ENCODE measurements around the gene PFKL. TPM values are rescaled to one million over a fixed set of nuclear protein-coding genes. Genes with fewer than 3 reads are reported as not detected.

The PFKL gene
- 203 TPM for total RNA-seq

DNA sequence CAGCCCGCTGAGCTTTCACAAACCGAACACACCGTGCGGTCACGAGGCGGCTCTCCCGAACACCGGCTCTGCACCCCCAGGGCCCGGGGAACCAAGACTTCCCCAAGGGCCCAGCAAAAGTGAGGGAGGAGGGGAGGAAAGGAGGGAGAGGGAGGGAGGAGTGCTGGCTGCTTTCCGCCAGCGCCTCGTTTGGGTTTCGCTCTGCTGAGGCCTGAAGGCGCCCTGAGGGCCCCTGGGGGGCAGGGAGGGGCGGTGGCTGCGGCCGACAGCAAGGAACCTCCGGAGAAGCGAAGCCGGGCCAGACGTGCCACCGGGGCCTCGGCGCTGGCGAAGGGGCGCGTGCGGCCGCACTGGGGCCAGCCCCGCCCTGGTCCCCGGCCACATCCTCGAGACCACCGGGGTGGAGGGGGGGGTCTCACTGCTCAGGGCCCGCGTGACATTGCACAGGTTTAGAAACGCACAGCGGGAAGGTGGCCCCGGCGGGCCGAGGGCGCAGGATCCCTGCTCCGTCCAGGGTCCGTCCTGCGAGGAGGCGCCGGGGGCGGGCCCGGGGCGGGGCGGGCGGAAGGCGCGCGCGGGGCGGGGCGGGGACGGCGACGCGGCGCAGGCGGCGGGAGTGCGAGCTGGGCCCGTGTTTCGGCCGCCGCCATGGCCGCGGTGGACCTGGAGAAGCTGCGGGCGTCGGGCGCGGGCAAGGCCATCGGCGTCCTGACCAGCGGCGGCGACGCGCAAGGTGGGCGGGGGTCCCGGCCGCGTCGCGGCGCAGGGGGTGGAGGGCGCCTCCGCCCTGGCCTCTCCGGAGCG is at the start of gene PFKL:
Gene PFKL, plus strand, starts transcription at position 596 of the 804 bp plus-strand sequence. Its CDS starts 53 bp downstream, at position 649.

DNA sequence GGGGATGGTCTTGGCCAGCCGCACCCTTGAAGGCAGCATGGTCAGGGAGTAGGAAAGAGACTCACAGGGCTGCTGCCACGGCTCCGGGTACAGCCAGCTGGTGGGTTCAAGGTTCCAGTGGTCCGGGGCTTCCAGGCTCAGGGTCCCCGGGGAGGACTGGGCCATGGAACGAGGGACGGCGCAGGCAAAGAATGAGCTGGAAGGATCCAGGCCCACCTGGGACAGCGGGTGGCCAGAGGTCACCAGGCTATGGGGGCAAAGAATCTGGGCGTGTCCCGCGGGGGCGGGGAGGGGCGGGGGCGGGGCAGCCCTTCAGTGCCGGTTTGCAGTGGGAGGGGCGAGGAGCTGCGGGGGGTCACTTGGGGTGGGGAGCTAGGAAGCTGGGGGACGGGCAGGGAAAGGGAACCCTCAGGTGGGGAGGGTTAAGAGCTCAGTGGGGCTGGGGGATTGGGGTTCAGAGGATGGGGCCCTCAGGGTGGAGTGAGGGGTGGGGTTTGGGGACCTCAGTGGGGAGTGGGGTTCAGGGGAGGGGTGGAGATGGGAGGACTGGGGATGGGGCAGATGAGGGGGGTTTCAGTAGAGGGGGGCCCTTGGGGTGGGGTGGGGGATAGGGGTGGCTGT is 38.1 kb upstream of the PFKL start, which contains the start of gene DNMT3L:
Gene DNMT3L, minus strand, starts transcription at position 223 of the 621 bp plus-strand sequence. CDS start 638 bp downstream, outside the sequence.

DNA sequence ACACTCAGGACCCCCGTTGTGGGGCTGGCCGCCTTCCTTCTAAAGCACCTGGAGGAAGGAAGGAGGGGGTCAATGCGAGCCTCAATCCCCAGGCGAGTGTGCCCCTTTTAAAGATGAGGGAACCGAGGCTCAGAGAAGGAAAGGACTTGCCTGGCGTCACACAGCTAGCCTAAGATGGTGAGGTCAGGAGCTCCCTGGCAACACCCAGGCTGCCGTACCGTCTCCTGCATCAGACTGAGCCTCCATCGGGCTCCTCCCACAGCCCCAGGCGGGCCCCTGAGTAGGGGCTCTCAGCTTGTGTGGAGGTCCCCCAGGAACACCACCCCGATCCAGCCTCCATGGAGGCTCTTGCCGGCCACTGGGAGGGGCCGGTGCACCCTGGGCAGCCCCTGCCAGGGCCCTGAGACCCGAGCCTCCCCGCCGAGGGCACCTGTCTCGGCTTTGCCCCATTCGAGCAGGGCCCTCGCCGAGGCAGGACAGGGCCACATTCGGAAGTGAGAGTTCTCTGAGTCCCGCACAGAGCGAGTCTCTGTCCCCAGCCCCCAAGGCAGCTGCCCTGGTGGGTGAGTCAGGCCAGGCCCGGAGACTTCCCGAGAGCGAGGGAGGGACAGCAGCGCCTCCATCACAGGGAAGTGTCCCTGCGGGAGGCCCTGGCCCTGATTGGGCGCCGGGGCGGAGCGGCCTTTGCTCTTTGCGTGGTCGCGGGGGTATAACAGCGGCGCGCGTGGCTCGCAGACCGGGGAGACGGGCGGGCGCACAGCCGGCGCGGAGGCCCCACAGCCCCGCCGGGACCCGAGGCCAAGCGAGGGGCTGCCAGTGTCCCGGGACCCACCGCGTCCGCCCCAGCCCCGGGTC is 14.5 kb upstream of the PFKL start, which contains the start of gene AIRE:
Gene AIRE, plus strand, starts transcription at position 739 of the 855 bp plus-strand sequence. CDS start 131 bp downstream, outside the sequence.

DNA sequence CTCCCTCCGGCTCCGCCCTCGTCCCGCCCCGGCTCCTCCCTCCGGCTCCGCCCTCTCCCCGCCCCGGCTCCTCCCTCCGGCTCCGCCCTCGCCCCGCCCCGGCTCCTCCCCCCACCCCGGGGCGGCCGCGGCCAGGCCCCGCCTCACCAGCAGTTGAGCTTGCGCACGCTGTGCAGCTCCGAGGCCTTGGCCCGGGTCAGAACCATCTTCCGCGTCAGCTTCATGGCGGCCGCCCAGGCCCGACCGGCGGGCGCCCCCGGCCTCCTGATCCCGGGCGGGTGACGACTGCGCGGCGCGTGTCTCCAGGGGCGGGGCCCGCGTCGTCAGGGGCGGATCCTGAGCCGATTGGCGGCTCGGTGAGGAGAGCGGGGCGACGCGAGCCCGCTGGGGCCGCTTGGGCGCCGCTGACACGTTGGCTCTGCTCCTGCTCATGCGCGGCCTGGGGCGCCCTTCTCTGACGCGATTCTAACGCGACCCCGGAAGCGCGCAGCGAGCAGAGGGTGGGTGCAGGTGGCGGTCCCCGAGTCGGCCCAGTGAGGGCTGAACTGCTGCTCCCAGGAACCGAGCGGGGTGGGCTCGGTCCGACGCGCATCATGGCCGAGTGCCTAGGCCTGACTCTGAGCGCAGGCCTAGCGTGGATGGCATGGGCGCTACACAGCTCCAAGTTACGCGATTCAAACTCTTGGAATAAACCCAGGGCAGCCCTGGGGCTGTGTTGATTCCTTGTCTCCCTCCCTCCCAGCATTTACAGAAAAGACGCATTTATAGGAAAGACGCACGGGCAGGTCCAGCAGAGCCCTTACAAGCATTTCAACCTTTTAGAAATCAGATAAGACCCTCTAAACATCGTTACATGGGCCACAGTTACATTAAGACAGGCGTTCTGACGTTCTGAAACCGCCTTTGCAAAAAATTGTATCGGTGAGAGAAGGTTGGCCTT is 39.4 kb downstream of the PFKL start, which contains the start of gene CFAP410:
Gene CFAP410, minus strand, starts transcription at position 420 of the 940 bp plus-strand sequence. Its CDS starts 196 bp downstream, at position 224.

DNA sequence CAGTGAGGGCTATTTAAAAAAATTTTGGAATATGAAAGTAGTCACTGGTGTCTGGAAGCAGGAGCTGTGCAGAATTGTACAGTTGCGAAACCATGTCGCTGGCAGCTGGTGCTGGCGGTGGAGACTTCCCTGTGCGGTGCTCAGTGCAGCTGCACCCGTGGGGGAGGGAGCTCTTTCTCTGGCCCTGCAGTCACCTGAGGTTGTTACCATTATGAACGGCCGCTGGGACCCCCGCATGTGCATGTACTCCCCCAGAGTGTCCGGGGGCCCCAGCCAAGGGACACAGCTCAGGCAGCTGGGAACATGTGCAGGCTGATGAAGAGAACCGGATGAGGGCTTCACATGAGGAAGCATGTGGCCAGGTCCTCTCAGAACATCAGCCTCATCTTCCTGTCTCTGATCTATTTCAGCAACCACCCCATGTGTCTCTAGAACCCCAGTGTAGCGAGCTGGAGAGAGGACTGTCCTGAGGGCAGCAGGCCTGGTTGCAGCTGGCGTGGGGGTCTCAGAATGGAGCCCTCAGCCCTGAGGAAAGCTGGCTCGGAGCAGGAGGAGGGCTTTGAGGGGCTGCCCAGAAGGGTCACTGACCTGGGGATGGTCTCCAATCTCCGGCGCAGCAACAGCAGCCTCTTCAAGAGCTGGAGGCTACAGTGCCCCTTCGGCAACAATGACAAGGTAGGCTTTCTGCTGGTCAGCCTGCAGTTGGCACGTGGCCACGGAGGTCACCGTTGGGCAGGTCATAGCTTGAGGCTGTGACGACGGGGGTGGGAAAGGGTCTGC is 53.5 kb downstream of the PFKL start, which contains the start of gene TRPM2:
Gene TRPM2, plus strand, starts transcription at position 431 of the 780 bp plus-strand sequence. Its CDS starts 80 bp downstream, at position 511.

Other genes with a start within 250 kb of the PFKL start
- gene PWP2, start 192.7 kb upstream of the PFKL start, total RNA-seq = 16.1 TPM
- gene GATD3, start 166.4 kb upstream of the PFKL start, total RNA-seq = 52.8 TPM
- gene ICOSLG, start 59.1 kb upstream of the PFKL start, total RNA-seq = 4.5 TPM
- gene DNMT3L, start 38.2 kb upstream of the PFKL start, total RNA-seq = not detected
- 0.70 TPM for gene AIRE, start 14.2 kb upstream of the PFKL start, total RNA-seq
- gene CFAP410, start 39.3 kb downstream of the PFKL start, total RNA-seq = 25.2 TPM
- gene TRPM2, start 53.6 kb downstream of the PFKL start, total RNA-seq = 3.2 TPM
- 4.0 TPM for gene LRRC3, start 155.5 kb downstream of the PFKL start, total RNA-seq
- gene KRTAP10-1, start 240.1 kb downstream of the PFKL start, total RNA-seq = not detected